GM21529 (cell line): Measurements from ENCODE around the gene HOXA4.

Source experiments
- ATAC-seq: cut with Tn5 transposase; IDR thresholded peaks from one replicate; pipeline ENCODE4 v1.9.1; 2021; ENCODE audit not compliant: unreplicated experiment

HOXA4 gene

GRCh38 chr7:27106181-27106900, 24.2 kb downstream of the HOXA4 start:
- no peak for ATAC-seq

- no peak for ATAC-seq
Measured at GRCh38 chr7:27105301-27106031, 25.1 kb downstream of the HOXA4 start.

- ATAC-seq: no peak
Measured at GRCh38 chr7:27104341-27105058, 26.1 kb downstream of the HOXA4 start.

- no peak for ATAC-seq
Measured at GRCh38 chr7:27103489-27104226, 26.9 kb downstream of the HOXA4 start.

- ATAC-seq: no peak
Measured at GRCh38 chr7:27102581-27103442, 27.7 kb downstream of the HOXA4 start, which contains the start of gene HOXA2. Gene HOXA2 (minus strand): TSS chr7:27102683. CDS start chr7:27102500, 183 bp downstream.

GRCh38 chr7:27101957-27102580, 28.5 kb downstream of the HOXA4 start:
- ATAC-seq: no peak

GRCh38 chr7:27101171-27101956, 29.2 kb downstream of the HOXA4 start:
- no peak for ATAC-seq

GRCh38 chr7:27100694-27101170, 29.8 kb downstream of the HOXA4 start:
- no peak for ATAC-seq

GRCh38 chr7:27099453-27100370, 30.8 kb downstream of the HOXA4 start:
- ATAC-seq: no peak

GRCh38 chr7:27098578-27099451, 31.7 kb downstream of the HOXA4 start:
- no peak for ATAC-seq

GRCh38 chr7:27097686-27098577, 32.6 kb downstream of the HOXA4 start:
- no peak for ATAC-seq

- ATAC-seq: peak; percentile 11
Measured at GRCh38 chr7:27096768-27097514, 33.6 kb downstream of the HOXA4 start.

- ATAC-seq: peak; percentile 86
Measured at GRCh38 chr7:27095897-27096767, 34.4 kb downstream of the HOXA4 start, which contains the start of gene HOXA1. Gene HOXA1 (minus strand): TSS chr7:27096000. CDS start chr7:27095912, 88 bp downstream.
